Femur (tissue), 1 donor: Measurements from ENCODE around the gene LAMTOR2.
"Not testable (repeated sequence)": the region's sequence is repeated elsewhere in the genome, so short reads cannot be mapped to it uniquely, and the experiment has no call there.

Experiments used
- DNase-seq: peaks from one replicate; pipeline ENCODE4 v3.0.0-alpha.2; 2017

Gene LAMTOR2

GRCh38 chr1:156052862-156053767 is 1.5 kb upstream of the LAMTOR2 start:
- peak; percentile 83 for DNase-seq

GRCh38 chr1:156053768-156054499 is 648 bp upstream of the LAMTOR2 start, which contains the start of gene UBQLN4:
UBQLN4 (minus strand) TSS chr1:156053798; CDS start chr1:156053701, 97 bp downstream.
- DNase-seq: peak; percentile 95

- no peak for DNase-seq
These were observed 883 bp downstream of the LAMTOR2 start for GRCh38 chr1:156055281-156056048.

DNA sequence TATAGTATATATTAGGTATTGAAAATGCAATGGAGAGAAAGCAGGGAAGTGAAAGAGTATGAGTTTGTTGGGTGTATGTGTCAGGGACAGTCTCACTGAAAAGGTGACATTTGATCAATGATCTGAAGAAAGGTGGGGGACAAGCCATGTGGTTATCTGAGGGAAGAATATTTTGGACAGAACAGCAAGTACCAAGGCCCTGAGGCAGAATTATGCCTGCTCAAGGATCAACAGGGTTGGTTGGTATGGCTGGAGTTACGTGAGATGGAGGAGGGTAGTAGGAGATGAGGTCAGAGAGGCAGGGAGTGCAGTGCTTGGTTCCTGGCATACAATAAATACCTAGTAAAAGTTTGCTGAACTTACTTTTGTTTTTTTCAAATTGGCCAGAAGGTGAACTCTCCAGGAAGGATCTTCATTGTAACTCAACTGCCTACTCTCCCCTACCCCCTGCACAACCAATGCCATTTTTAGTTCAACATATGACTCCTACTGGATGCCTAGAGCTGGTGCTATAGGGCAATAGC is 1.8 kb downstream of the LAMTOR2 start:
- DNase-seq: no peak

- no peak for DNase-seq
These were observed 6.5 kb downstream of the LAMTOR2 start, which contains the start of gene RAB25 for GRCh38 chr1:156060937-156061636. RAB25 (plus strand) TSS chr1:156061160; CDS start chr1:156061401, 241 bp downstream.

DNA sequence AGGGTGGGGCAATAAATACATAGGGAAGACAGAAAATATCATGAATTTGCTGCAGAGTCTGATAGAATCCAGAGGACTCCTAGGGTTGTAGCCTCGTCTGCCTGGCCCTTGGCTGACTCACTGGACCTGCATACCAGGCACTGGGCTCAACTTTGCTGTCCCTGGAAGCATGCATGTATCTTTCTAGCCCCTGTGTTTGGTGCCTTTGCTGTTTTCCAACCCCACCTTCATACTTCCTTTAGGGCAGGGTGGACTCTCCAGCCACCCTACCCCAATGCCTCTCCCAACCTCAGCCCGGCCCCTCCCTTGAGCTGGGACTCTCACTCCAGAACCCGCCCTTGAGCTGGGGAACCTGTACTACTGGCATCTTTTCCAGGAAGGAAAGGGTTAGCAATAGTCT is 7.6 kb downstream of the LAMTOR2 start:
- no peak for DNase-seq

GRCh38 chr1:156063997-156064285 is 9.4 kb downstream of the LAMTOR2 start:
- DNase-seq: no peak

DNA sequence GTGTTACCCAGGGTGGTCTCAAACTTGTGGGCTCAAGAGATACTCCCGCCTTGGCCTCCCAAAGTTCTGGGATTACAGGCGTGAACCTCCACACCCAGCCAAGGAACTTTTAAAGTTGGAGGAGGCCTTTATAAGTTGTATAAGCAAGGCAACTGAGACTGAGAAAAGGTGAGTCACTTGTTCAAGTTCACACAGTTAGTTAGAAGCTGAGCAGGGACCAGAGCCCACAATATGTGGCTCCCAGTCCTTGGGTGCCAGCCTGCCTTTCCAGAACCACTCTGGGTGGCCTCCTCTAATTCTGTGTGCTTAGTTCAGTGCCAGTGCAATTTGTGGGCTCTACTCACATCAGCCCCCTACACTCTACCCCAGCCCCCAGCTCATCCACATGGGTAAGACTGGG is 10.0 kb downstream of the LAMTOR2 start:
- no peak for DNase-seq

DNA sequence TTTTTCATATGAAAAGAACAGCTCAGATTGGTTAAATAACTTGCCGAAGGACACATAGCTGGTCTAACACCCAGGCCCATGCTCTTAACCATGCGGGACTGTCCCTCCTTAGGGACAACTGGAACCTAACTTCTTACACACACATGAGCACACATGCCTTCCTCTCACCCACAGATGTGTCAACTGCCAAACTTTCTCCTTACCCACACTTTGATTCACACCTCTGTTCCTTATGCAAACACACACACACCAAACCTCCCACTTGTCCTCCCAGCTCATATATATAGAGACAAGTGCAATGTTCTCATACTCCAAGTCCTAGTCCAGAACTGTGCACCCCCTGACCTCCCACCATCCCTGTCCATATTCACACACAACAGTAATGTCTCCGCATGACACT is 10.6 kb downstream of the LAMTOR2 start:
- no peak for DNase-seq

GRCh38 chr1:156065871-156066270 is 11.3 kb downstream of the LAMTOR2 start:
- DNase-seq: no peak

- no peak for DNase-seq
These were observed 12.7 kb downstream of the LAMTOR2 start for GRCh38 chr1:156067262-156067661.

DNA sequence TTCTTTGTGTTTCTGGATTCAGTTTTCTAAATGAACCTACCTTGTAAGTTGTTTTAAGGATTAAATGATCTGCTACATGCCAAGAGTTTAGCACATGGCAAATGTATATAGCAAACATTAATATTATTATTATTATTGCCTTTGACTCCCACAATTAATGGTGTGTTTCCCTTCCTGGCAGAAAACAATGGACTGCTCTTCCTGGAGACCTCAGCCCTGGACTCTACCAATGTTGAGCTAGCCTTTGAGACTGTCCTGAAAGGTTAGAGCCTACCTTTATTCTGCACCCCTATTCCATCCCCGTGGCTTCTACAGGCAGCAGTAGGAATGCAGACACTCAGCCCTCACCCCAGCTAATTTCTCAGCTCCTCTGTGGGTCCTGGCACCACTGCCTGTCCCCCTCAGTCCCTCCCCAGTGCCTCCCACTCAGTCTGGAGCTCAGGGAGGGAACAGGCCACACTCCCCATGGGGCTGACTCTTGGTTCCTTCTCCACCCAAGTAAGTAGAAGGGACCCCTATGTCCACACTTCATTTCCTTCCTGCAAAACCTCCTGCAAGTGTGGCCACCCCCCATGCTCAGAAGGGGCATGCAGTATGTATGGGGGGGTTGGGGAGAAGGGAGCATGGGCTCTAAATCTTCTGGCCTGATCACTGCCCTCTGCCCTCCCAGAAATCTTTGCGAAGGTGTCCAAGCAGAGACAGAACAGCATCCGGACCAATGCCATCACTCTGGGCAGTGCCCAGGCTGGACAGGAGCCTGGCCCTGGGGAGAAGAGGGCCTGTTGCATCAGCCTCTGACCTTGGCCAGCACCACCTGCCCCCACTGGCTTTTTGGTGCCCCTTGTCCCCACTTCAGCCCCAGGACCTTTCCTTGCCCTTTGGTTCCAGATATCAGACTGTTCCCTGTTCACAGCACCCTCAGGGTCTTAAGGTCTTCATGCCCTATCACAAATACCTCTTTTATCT is 15.2 kb downstream of the LAMTOR2 start:
- DNase-seq: no peak

DNA sequence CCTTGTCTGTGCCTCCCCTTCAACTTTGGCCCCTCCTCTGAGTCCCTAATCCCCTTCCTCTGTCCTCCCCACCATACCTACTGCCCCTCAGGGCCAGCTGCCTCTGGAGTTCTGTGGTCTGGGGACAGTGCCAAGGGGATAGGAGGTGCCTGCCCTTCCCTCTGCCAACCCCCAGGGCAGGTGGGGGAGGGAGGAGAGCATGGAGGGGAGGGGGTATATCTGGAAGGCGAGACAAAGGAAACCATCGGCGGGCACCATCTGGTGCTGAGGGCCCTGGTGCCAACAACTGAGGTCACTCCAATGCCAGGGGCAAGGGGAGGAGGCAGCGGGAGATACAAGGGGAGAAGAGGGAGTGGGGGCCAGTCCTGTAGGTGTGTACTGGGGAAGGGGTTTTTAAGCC is 16.0 kb downstream of the LAMTOR2 start:
- no peak for DNase-seq

GRCh38 chr1:156071332-156071816 is 16.8 kb downstream of the LAMTOR2 start:
- DNase-seq: not testable (repeated sequence)

GRCh38 chr1:156072251-156072650 is 17.7 kb downstream of the LAMTOR2 start:
- DNase-seq: no peak

DNA sequence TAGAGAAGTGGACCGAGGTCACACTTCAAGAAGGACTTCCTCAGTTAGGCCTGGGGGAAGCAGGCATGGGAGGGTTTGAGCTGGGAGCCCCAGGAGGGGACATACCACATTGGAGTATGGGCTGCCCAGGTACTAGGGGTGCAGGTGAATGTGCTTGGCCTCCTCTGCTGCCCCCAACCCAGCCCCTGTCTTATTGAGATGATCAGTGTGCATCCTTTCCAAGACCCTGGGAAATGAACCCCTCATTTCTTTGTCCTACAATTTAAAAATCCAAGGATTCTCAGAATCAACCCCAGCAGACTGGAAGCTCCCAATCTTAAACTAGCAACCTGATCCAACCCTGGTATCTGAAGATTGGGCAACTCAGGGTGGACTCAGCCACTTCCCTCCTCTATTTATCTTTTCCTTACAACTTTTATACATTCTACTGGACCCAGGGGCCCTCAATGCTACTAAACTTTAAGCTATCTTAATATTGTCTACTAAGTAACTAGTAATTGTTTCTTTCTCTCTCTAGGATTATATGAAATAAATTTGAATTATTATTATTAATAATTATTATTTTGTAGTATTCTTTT is 18.6 kb downstream of the LAMTOR2 start:
- no peak for DNase-seq

GRCh38 chr1:156073740-156074139 is 19.2 kb downstream of the LAMTOR2 start:
- no peak for DNase-seq

DNA sequence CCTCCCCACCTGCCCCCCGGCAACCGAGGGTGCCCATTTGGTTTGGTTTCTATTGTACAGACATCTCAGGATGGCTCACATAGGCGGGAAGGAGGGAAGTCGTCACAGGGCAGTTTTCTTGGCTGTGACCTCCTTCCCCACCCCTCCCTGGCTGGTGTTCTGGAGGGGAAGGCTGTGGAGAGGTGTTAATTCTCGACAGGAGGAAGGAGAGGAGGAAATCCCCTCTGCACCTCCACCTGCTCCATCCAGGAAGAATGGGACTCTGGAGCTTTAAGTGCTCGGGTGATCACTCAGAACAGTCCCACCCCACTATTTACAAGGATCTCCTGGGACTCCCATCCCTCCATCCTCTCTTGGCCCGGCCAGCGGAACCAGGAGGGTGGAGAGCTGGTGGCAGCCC is 20.1 kb downstream of the LAMTOR2 start:
- DNase-seq: no peak

- no peak for DNase-seq
These were observed 20.6 kb downstream of the LAMTOR2 start for GRCh38 chr1:156075162-156075561.

DNA sequence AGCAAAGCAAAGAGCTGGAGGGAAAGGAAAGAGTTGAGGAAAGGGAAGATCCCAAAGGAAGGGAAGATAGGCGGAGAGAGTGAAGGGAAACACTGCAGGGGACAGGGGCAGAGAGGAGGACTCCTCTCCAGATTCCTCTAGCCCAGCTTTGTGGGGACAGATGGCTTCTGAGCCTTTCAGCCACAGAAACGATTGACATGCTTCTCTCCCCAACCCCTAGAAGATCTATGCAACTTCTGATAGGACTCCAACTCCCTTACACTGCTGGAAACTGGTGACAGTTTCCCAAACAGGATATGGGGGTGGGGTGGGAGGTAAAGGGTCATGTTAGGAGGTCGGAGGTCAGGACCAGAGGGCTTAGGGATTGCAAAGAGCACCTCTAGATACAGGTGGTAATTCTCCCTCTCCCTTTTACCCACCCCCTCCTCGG is 21.2 kb downstream of the LAMTOR2 start:
- DNase-seq: no peak
